OCI-LY1 (cell line): ENCODE data around the gene LAMTOR2.

Experiments used
- H2AFZ ChIP-seq: fragments of 200-600 bp; sonication (generic), shearing (Covaris generic); 2 replicates; pipeline ENCODE4 v1.6.0; 2014; ENCODE audit warnings: antibody characterized with exemption, mild to moderate bottlenecking, low read length
- H3F3A ChIP-seq: fragments of 200-600 bp; sonication (generic), shearing (Covaris generic); 2 replicates; pipeline ENCODE4 v1.6.0; 2014; ENCODE audit warnings: mild to moderate bottlenecking, antibody characterized with exemption, low read length, moderate library complexity; ENCODE audit not compliant: insufficient read depth
- H3K27ac ChIP-seq: fragments of 200-600 bp; sonication (generic); 2 replicates; pipeline ENCODE4 v1.5.1; 2014; ENCODE audit warnings: low read length, mixed run types, mild to moderate bottlenecking, low read depth; ENCODE audit not compliant: poor library complexity, severe bottlenecking
- H3K27me3 ChIP-seq: fragments of 200-600 bp; sonication (generic); 2 replicates; pipeline ENCODE4 v1.6.0; 2014; ENCODE audit warnings: antibody characterized with exemption, mild to moderate bottlenecking, low read length, moderate library complexity; ENCODE audit not compliant: insufficient read depth
- H3K36me3 ChIP-seq: fragments of 200-600 bp; sonication (generic); 2 replicates; pipeline ENCODE4 v1.6.1; 2014; ENCODE audit warnings: mild to moderate bottlenecking, antibody characterized with exemption, low read length, moderate library complexity, mixed read lengths; ENCODE audit not compliant: insufficient read depth
- H3K4me1 ChIP-seq: fragments of 200-600 bp; sonication (generic); 2 replicates; pipeline ENCODE4 v1.5.1; 2014; ENCODE audit warnings: mild to moderate bottlenecking, low read length, moderate library complexity; ENCODE audit not compliant: insufficient read depth, severe bottlenecking
- H3K4me2 ChIP-seq: fragments of 200-600 bp; sonication (generic), shearing (Covaris generic); 2 replicates; pipeline ENCODE4 v1.6.1; 2014; ENCODE audit warnings: low read length
- H3K4me3 ChIP-seq: fragments of 200-600 bp; sonication (generic); 2 replicates; pipeline ENCODE4 v1.5.1; 2014; ENCODE audit warnings: low read length, low read depth, mild to moderate bottlenecking, mixed read lengths; ENCODE audit not compliant: poor library complexity, severe bottlenecking
- H3K79me2 ChIP-seq: fragments of 200-600 bp; shearing (Covaris generic); 2 replicates; pipeline ENCODE4 v1.6.1; 2016; ENCODE audit warnings: mixed run types, low read length, mixed read lengths; ENCODE audit not compliant: insufficient read depth
- H3K9ac ChIP-seq: fragments of 200-600 bp; sonication (generic), shearing (Covaris generic); 2 replicates; pipeline ENCODE4 v1.6.1; 2014; ENCODE audit warnings: mild to moderate bottlenecking, low read length, mixed read lengths
- H3K9me2 ChIP-seq: fragments of 200-600 bp; sonication (generic), shearing (Covaris generic); 2 replicates; pipeline ENCODE4 v1.6.1; 2014; ENCODE audit warnings: low read depth, mild to moderate bottlenecking, low read length, mixed read lengths
- H3K9me3 ChIP-seq: fragments of 200-600 bp; shearing (Covaris generic); 2 replicates; pipeline ENCODE4 v1.6.1; 2014; ENCODE audit warnings: low read length, mixed read lengths
- H4K20me1 ChIP-seq: fragments of 200-600 bp; sonication (generic), shearing (Covaris generic); 2 replicates; pipeline ENCODE4 v1.6.0; 2016; ENCODE audit warnings: mild to moderate bottlenecking, low read length; ENCODE audit not compliant: insufficient read depth
- CTCF ChIP-seq: fragments of 200-600 bp; sonication (generic), shearing (Covaris generic); IDR thresholded peaks from 2 replicates; pipeline ENCODE4 v1.5.1; 2017; ENCODE audit warnings: mild to moderate bottlenecking, antibody characterized with exemption, low read length, moderate library complexity, mixed read lengths
- EZH2 ChIP-seq: fragments of 200-600 bp; sonication (generic), shearing (Covaris generic); IDR thresholded peaks from 2 replicates; pipeline ENCODE4 v1.8.0; 2017; ENCODE audit warnings: borderline replicate concordance, mixed run types, mild to moderate bottlenecking, antibody characterized with exemption, low read length, moderate library complexity, mixed read lengths

LAMTOR2 gene

GRCh38 chr1:156104861-156105832 is 50.6 kb downstream of the LAMTOR2 start:
- peaks cover 9% of the 10 kb centered on the region for H3K27me3 ChIP-seq
- peaks cover 2% of the 10 kb centered on the region; the same call in 1 of the 2 replicates for H3F3A ChIP-seq
- peak overlapping the region; percentile 72 for H3K4me2 ChIP-seq
- peaks cover 15% of the 10 kb centered on the region for H3K4me1 ChIP-seq
- H3K27ac ChIP-seq = no peak overlapping the region
- no peaks in the 10 kb centered on the region for H3K79me2 ChIP-seq
- H3K36me3 ChIP-seq = no peaks in the 10 kb centered on the region
- peak overlapping the region; percentile 68 for H3K9ac ChIP-seq
- H2AFZ ChIP-seq = no peak overlapping the region
- no peaks in the 10 kb centered on the region for H3K9me2 ChIP-seq
- H4K20me1 ChIP-seq = no peaks in the 10 kb centered on the region
- TF ChIP-seq CTCF (no peak), EZH2 (no peak)
- H3K9me3 ChIP-seq = no peaks in the 10 kb centered on the region
- H3K4me3 ChIP-seq = peak overlapping the region; percentile 57

DNA sequence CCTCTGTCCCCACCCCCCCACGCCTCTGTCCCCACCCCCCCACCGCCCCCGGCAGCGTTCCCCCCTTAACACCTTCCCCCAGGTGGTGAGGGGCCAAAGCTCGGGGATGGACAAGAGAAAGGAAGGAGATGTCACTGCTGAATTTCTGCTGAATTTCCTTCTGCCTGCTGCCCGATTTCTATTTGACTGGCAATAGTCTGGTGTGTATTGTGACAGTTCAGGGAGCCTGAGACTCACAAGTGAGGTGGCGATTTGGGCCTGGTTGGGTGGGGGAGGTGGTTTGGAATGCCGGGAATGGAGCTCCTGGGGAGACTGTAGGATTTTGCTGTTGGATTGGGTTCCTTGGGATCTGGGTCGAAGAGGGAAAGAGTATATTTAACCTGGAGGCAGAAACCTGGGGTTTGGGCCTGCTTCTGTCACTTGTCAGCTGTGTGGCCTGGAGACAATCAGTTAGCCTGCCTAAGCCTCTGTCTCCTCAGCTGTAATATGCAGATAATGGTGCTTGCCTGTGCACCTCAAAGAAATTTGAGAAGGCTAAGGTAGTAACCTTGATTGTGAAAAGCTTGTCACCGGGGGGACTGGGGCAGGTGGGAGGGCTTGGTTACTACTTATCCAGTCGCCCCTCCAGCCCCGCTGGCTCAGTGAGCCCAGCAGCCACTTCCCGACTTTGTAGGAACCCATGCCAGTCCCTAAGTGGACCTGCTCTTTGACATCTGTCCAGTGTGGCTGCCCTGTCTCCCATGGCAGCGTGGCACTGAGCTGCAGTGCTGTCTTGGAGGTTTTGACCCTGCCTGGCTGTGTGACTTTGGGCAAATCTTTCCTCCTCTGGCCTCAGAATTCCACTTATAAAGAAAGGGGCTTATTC is 52.3 kb downstream of the LAMTOR2 start:
- no peak overlapping the region for H3K4me3 ChIP-seq
- no peak overlapping the region; the same call in 1 of the 2 replicates for H3K4me2 ChIP-seq
- H3K27ac ChIP-seq = peak overlapping the region; percentile 19

More for the DNA sequence above, 52.3 kb downstream of the LAMTOR2 start:
- no peak for TF ChIP-seq EZH2
- TF ChIP-seq CTCF = no peak
- Histone ChIP-seq H3K9me3 (no peaks in the 10 kb centered on the region), H3K9me2 (no peaks in the 10 kb centered on the region), H3K79me2 (no peaks in the 10 kb centered on the region), H3K4me1 (peaks cover 15% of the 10 kb centered on the region), H3K36me3 (no peaks in the 10 kb centered on the region), H2AFZ (no peak overlapping the region), H3K9ac (no peak overlapping the region), H3F3A (peaks cover 2% of the 10 kb centered on the region; the same call in 1 of the 2 replicates), H4K20me1 (no peaks in the 10 kb centered on the region), H3K27me3 (peaks cover 9% of the 10 kb centered on the region)
